ENCODE data around the gene MMGT1.
"Not testable (repeated sequence)": the region's sequence is repeated elsewhere in the genome, so short reads cannot be mapped to it uniquely, and the experiment has no call there.

Gene MMGT1

DNA sequence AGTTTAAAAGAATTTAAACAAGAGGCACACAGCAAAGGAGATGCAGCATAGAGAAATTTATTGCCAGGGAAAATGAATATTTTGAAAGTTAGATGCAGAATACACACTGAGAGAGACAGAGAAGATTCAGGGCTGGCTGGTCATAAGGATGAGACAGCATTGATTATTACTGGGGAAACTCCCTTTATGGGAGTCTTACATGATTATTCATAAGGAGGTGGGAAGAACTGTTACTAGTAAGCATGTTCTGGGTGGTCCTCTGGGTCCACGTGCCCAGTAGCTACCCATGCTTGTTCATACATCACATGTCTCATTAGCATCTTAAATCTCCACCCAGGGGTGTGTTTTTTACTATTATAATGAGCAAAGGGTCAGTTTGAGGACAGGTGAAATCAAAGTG is 53.3 kb downstream of the MMGT1 start:
- DNase-seq: not testable (repeated sequence)

DNA sequence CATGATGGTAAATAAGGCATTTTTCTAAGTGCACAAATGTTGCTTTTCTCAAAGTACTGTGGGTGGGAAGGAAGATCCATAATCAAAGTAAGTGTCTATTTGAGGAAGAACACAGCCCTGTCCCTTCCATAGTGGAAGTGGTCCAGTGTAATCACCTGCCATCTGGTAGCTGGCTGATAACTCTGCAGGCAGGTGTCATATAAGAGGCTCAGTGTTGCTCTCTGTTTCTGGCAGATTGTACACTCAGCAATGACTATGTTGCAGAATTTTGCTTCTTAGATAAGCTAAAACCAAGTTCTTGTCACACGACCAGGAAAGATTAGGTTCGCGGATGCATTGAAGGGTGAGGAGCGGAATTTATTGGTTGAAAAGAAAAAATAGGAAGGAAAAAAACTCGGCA is 59.4 kb downstream of the MMGT1 start:
- DNase-seq: no peak
